Lung (tissue), 12 donors: ENCODE data around the gene PEX10. TPM values are rescaled to one million over a fixed set of nuclear protein-coding genes. Genes with fewer than 3 reads are reported as not detected.

ENCODE experiments used
- ATAC-seq: fragments of 200-7000 bp; cut with Tn5 transposase; one replicate; pipeline ENCODE4 v1.9.1; 2020; ENCODE audit warnings: moderate number of reproducible peaks; ENCODE audit not compliant: insufficient read depth, low FRiP score
- DNase-seq, 3 donors: peaks; one replicate each; pipeline ENCODE4 v3.0.0-alpha.2; 2013 to 2017
- H3K27ac ChIP-seq, 2 donors: one replicate each; pipeline ENCODE4 v1.5.1; 2013; ENCODE audit warnings: mild to moderate bottlenecking in 2 of 2, moderate library complexity in 2 of 2, control low read depth in 1 of 2, inconsistent platforms in 1 of 2, low read depth in 1 of 2, low read length in 1 of 2
- H3K27me3 ChIP-seq, 3 donors: one replicate each; pipeline ENCODE4 v1.5.1; 2013; ENCODE audit warnings: low read length in 2 of 3; ENCODE audit not compliant: control insufficient read depth in 3 of 3, insufficient read depth in 3 of 3
- H3K36me3 ChIP-seq, 4 donors: one replicate each; pipeline ENCODE4 v1.5.1; 2013; ENCODE audit warnings: low read length in 4 of 4, mild to moderate bottlenecking in 1 of 4, moderate library complexity in 1 of 4; ENCODE audit not compliant: control insufficient read depth in 4 of 4, insufficient read depth in 4 of 4
- H3K4me1 ChIP-seq, 5 donors: one replicate each; pipeline ENCODE4 v1.5.1; 2013; ENCODE audit warnings: low read length in 5 of 5, mild to moderate bottlenecking in 2 of 5, moderate library complexity in 1 of 5; ENCODE audit not compliant: control insufficient read depth in 5 of 5, insufficient read depth in 5 of 5
- H3K4me3 ChIP-seq: one replicate; pipeline ENCODE4 v1.5.1; 2013; ENCODE audit warnings: mild to moderate bottlenecking, control low read depth, moderate library complexity
- H3K9ac ChIP-seq, 2 donors: one replicate each; pipeline ENCODE4 v1.5.1; 2013; ENCODE audit warnings: low read length in 2 of 2, control low read depth in 1 of 2; ENCODE audit not compliant: insufficient read depth in 1 of 2
- H3K9me3 ChIP-seq, 4 donors: one replicate each; pipeline ENCODE4 v1.5.1; 2013; ENCODE audit warnings: low read length in 3 of 4, mild to moderate bottlenecking in 1 of 4, moderate library complexity in 1 of 4; ENCODE audit not compliant: control insufficient read depth in 4 of 4, insufficient read depth in 3 of 4
- WGBS, 2 donors: extraction: QIAGEN DNeasy Blood & Tissue Kit; methylation state at CpG; one replicate each; pipeline ENCODE4 v1.1.7; 2013; 5-methylcytosine and 5-hydroxymethylcytosine counted together
- polyA plus RNA-seq, 2 donors: library from polyadenylated mRNA; stranded (reverse); fragments of 200-250 nt; gene quantifications; one replicate each; pipeline ENCODE4 v1.2.1, GENCODE V29; 2013
- total RNA-seq, 2 donors: library from RNA; depleted of rRNA in 1 of 2; stranded (reverse); fragments of >200 nt in 1 of 2; gene quantifications; one replicate each; pipeline ENCODE4 v1.2.1, GENCODE V29; 2014 to 2021
- TF ChIP-seq, protein P1 (sequence below): IDR thresholded peaks from 2 replicates; pipeline ENCODE4 v1.5.1; 2012; ENCODE audit warnings: mild to moderate bottlenecking; ENCODE audit errors: control extremely low read depth, extremely low read depth
- donor health status: control.
- donor health status: control.
- donor health status: Bipolar disorder and iron deficiency.
- donor health status: healthy.
- donor health status: DM: yes; HTN: yes; CAD: no.

Gene PEX10
- total and polyA plus RNA-seq, 4 donors: 15.7 to 25.4 (median 20.5) TPM

DNA sequence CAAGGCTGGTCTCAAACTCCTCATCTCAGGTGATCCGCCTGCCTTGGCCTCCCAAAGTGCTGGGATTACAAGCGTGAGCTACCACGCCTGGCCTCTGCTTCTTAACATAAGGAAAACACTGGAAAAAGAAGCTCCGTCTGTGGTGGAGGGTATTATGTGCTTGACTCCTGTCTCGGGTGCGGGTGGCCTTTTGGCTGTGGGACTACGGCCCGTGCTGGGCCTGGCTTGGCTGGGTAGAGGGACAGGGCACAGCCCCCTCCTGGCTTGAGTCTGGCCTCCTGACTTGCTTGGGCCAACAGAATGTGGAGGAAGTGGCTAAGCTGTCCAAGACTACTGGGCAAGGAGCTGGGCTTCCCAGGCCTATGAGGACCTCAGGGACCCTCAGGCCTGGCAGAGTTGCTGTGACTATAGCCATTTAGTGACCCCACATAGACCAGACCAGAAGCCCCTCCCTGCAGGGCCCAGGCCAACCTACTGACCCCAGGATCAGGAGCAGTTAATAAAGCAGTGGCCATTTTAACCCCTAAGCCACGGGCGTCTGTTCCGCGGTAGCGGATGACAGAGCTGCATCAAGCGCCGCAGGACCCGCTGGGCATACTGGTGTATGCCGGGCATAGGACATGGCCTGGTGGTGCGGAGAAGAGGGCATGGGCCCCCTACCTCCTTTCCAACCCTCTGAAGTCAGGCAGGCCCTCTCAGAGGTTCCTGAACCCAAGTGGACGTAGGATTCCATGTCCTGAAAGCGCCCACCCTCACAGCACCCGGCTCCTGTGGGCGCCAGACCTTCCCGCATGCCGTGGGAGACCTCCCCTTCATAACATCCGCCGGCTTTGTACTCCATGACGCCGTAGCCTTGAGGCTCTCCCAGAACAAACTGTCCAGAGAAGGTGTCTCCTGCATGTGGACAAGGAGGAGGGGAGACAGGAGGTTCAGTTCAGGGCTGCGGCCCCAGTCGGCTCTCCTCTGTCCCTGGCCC, 25.4 kb downstream of the PEX10 start:
- WGBS, 2 donors: 95 to 97% methylated on average over 30 of the region's 30 CpGs
- Histone ChIP-seq H3K9ac (no peak overlapping the region), H3K4me3 (no peak overlapping the region), H3K9me3 (no peaks in the 10 kb centered on the region), H3K4me1 (peaks cover 0 to 12% (median 0%) of the 10 kb centered on the region in 5 donors), H3K27ac (no peak overlapping the region), H3K27me3 (no peaks in the 10 kb centered on the region), H3K36me3 (peaks cover 0 to 2% (median 1%) of the 10 kb centered on the region in 4 donors)
- DNase-seq: no peak
- ATAC-seq: no peak
- TF ChIP-seq, protein P1, sequence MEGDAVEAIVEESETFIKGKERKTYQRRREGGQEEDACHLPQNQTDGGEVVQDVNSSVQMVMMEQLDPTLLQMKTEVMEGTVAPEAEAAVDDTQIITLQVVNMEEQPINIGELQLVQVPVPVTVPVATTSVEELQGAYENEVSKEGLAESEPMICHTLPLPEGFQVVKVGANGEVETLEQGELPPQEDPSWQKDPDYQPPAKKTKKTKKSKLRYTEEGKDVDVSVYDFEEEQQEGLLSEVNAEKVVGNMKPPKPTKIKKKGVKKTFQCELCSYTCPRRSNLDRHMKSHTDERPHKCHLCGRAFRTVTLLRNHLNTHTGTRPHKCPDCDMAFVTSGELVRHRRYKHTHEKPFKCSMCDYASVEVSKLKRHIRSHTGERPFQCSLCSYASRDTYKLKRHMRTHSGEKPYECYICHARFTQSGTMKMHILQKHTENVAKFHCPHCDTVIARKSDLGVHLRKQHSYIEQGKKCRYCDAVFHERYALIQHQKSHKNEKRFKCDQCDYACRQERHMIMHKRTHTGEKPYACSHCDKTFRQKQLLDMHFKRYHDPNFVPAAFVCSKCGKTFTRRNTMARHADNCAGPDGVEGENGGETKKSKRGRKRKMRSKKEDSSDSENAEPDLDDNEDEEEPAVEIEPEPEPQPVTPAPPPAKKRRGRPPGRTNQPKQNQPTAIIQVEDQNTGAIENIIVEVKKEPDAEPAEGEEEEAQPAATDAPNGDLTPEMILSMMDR: no peak

DNA sequence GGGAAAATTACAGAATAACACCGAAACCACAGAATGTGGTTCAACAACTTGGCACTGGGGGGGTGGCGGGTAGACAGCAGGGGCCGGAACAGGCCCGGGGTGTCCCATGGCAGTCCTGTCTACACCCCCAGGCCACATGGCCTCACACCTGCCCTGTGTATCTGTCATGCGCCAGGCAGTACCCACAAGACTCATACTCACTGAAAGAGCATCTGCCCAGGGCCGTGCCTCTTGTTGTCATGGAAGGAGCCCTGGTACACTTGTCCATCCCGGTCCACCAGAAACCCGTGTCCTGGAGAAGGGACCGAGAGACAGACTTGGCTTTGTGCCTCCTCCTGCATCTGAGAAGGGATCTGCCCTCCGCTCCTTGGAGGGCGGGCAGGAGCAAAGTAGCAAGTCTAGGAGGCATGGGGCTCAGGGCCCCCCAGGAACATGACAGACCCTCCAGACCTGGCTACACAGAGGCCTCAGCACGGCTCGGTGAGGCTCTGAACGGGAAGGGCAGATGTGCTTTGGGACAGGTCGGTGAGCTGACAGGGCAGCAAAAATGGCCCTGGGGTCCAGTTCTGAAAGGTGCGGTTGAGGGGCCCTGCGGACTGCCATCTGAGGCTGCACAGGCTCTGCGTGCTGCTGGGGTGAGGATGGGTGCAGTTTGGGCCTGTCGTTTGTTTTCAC, 26.6 kb downstream of the PEX10 start:
- peaks cover 0 to 2% (median 1%) of the 10 kb centered on the region in 4 donors for H3K36me3 ChIP-seq
- no peaks in the 10 kb centered on the region for H3K9me3 ChIP-seq
- H3K9ac ChIP-seq: no peak overlapping the region
- TF ChIP-seq, protein P1: no peak
- ATAC-seq (no peak), DNase-seq (no peak)
- H3K27ac ChIP-seq: no peak overlapping the region
- 88 to 93% methylated on average over 19 of the region's 19 CpGs for whole genome bisulfite sequencing, 2 donors
- H3K27me3 ChIP-seq: no peaks in the 10 kb centered on the region
- H3K4me1 ChIP-seq: peaks cover 0 to 17% (median 0%) of the 10 kb centered on the region in 5 donors
- H3K4me3 ChIP-seq: no peak overlapping the region

DNA sequence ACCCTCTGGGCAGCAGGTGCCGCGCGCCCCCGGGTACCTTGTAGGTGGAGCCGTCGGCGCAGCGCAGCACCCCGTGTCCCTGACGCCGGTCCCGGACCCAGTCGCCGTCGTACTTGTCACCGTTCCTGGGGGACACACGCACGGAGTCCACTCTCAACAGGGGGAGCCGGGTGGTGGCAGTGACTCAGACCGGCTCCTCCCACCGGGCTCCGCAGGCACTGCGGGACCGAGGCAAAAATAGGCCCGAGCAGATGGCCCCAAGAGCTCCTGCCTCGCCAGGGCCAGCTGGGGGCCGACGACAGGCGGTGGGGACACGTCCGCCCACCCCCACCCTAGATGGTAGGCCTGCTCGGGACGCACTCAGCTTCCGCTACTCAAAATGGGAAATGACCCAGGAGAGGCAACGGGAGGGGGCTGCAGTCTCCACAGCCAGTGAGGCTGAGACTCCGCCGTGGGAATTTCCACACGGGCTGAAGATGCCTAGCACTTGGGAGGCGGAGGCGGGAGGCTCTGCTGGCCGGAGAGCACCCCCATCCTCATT, 27.4 kb downstream of the PEX10 start:
- H3K9me3 ChIP-seq: no peaks in the 10 kb centered on the region
- no peak for DNase-seq
- WGBS, 2 donors: 77 to 92% methylated on average over 41 of the region's 41 CpGs

More for the DNA sequence above, 27.4 kb downstream of the PEX10 start:
- H3K27ac ChIP-seq: no peak overlapping the region
- H3K4me1 ChIP-seq: peaks cover 0 to 10% (median 0%) of the 10 kb centered on the region in 5 donors
- peaks cover 0 to 2% (median 1%) of the 10 kb centered on the region in 4 donors for H3K36me3 ChIP-seq
- no peak overlapping the region for H3K4me3 ChIP-seq
- H3K9ac ChIP-seq: no peak overlapping the region
- H3K27me3 ChIP-seq: no peaks in the 10 kb centered on the region
- TF ChIP-seq, protein P1: no peak
- ATAC-seq: no peak
